Measurements from ENCODE around the gene SEC16B. TPM values are rescaled to one million over a fixed set of nuclear protein-coding genes. Genes with fewer than 3 reads are reported as not detected.

Gene SEC16B
- total RNA-seq, 1 experiment from 2014 or later = 0.07 TPM

- no peaks in the 10 kb centered on the region for H4K20me1 ChIP-seq (ENCODE audit: low read length)
- ATAC-seq (no peak), DNase-seq (no peak)
- H3K4me2 ChIP-seq (ENCODE audit: low read length) = no peak overlapping the region
- no peak overlapping the region for H3K4me3 ChIP-seq (ENCODE audit: low read length)
- BruUV-seq (replicated peaks) = no TSS peak
- H3K27me3 ChIP-seq (ENCODE audit: low read length) = peaks cover 13% of the 10 kb centered on the region
- TF ChIP-seq EZH2 (IDR thresholded peaks at IDR 0.05; ENCODE audit: low read length, unreplicated experiment) (no peak), EZH2phosphoT487 (IDR thresholded peaks at IDR 0.05; ENCODE audit: borderline replicate concordance, low read length) (no peak)
- TF ChIP-seq, protein P1, sequence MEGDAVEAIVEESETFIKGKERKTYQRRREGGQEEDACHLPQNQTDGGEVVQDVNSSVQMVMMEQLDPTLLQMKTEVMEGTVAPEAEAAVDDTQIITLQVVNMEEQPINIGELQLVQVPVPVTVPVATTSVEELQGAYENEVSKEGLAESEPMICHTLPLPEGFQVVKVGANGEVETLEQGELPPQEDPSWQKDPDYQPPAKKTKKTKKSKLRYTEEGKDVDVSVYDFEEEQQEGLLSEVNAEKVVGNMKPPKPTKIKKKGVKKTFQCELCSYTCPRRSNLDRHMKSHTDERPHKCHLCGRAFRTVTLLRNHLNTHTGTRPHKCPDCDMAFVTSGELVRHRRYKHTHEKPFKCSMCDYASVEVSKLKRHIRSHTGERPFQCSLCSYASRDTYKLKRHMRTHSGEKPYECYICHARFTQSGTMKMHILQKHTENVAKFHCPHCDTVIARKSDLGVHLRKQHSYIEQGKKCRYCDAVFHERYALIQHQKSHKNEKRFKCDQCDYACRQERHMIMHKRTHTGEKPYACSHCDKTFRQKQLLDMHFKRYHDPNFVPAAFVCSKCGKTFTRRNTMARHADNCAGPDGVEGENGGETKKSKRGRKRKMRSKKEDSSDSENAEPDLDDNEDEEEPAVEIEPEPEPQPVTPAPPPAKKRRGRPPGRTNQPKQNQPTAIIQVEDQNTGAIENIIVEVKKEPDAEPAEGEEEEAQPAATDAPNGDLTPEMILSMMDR (conservative IDR thresholded peaks at IDR 0.05; ENCODE audit: low read depth, low read length) = no peak
- H3F3A ChIP-seq (ENCODE audit: low read length, unreplicated experiment) = no peaks in the 10 kb centered on the region
- CTCF ChIA-PET = interaction anchor here (0.6 kb wide), 1 partner anchor 102 kb away, joined by 3 read pairs; no protein-coding TSS in a partner anchor
- H3K36me3 ChIP-seq (ENCODE audit: low read depth, low read length) = no peaks in the 10 kb centered on the region
- no peak overlapping the region for H2AFZ ChIP-seq (ENCODE audit: low read length)
- no peaks in the 10 kb centered on the region for H3K9me2 ChIP-seq (replicated peaks; ENCODE audit: low read length)
- no peaks in the 10 kb centered on the region for H3K79me2 ChIP-seq (ENCODE audit: low read length)
- H3K9ac ChIP-seq (ENCODE audit: low read length) = no peak overlapping the region
- intact Hi-C loops (cut with micrococcal nuclease) = no loop called here
- POLR2A ChIA-PET (ENCODE audit: unreplicated experiment) = no interaction called here
- H3K27ac ChIP-seq (ENCODE audit: low read length) = no peak overlapping the region
- H3K9me3 ChIP-seq (ENCODE audit: low read length) = no peaks in the 10 kb centered on the region
- H3K4me1 ChIP-seq (ENCODE audit: insufficient read depth, low read length) = no peaks in the 10 kb centered on the region
Observed at GRCh38 chr1:177909416-177909815, 60.4 kb downstream of the SEC16B start.

- intact Hi-C loops (cut with micrococcal nuclease) = no loop called here
- Histone ChIP-seq H3F3A (ENCODE audit: low read length, unreplicated experiment) (no peaks in the 10 kb centered on the region), H3K4me1 (ENCODE audit: insufficient read depth, low read length) (no peaks in the 10 kb centered on the region), H2AFZ (ENCODE audit: low read length) (no peak overlapping the region), H3K4me2 (ENCODE audit: low read length) (no peak overlapping the region), H3K9me2 (replicated peaks; ENCODE audit: low read length) (no peaks in the 10 kb centered on the region), H3K4me3 (ENCODE audit: low read length) (no peak overlapping the region), H3K27me3 (ENCODE audit: low read length) (peaks cover 19% of the 10 kb centered on the region), H4K20me1 (ENCODE audit: low read length) (no peaks in the 10 kb centered on the region), H3K9me3 (ENCODE audit: low read length) (no peaks in the 10 kb centered on the region), H3K79me2 (ENCODE audit: low read length) (no peaks in the 10 kb centered on the region), H3K9ac (ENCODE audit: low read length) (no peak overlapping the region), H3K36me3 (ENCODE audit: low read depth, low read length) (no peaks in the 10 kb centered on the region), H3K27ac (ENCODE audit: low read length) (no peak overlapping the region)
- CTCF ChIA-PET = no interaction called here
- ATAC-seq (no peak), DNase-seq (no peak)
- no TSS peak for BruUV-seq (replicated peaks)
- POLR2A ChIA-PET (ENCODE audit: unreplicated experiment) = no interaction called here
- TF ChIP-seq, protein P1 (conservative IDR thresholded peaks at IDR 0.05; ENCODE audit: low read depth, low read length) = no peak
- no peak for TF ChIP-seq EZH2phosphoT487 (IDR thresholded peaks at IDR 0.05; ENCODE audit: borderline replicate concordance, low read length)
- TF ChIP-seq EZH2 (IDR thresholded peaks at IDR 0.05; ENCODE audit: low read length, unreplicated experiment) = no peak
Observed at GRCh38 chr1:177907000-177907399, 62.9 kb downstream of the SEC16B start.

DNA sequence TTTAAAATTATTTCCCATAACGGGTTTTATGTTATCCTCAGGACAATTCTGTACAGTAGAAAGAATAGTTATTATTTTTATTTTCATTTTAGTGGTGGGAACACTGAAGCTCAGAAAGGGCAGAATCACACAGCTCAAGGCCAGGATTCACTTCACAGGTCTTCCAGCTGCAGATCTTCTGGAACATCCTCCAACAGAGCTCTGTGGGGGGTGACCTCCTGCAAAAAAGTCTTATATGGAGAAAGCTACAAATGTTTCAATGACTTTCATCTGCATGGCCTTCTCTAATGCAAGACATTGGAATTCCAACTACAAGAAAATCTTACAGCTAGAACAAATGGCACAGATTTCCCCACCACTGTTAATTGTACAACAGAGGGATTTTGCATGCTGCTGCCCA, 64.2 kb downstream of the SEC16B start:
- Histone ChIP-seq H2AFZ (ENCODE audit: low read length) (no peak overlapping the region), H3F3A (ENCODE audit: low read length, unreplicated experiment) (no peaks in the 10 kb centered on the region), H3K4me1 (ENCODE audit: insufficient read depth, low read length) (no peaks in the 10 kb centered on the region), H3K4me3 (ENCODE audit: low read length) (no peak overlapping the region), H3K27me3 (ENCODE audit: low read length) (peaks cover 27% of the 10 kb centered on the region), H3K36me3 (ENCODE audit: low read depth, low read length) (no peaks in the 10 kb centered on the region), H4K20me1 (ENCODE audit: low read length) (no peaks in the 10 kb centered on the region), H3K9ac (ENCODE audit: low read length) (no peak overlapping the region), H3K9me3 (ENCODE audit: low read length) (no peaks in the 10 kb centered on the region), H3K27ac (ENCODE audit: low read length) (no peak overlapping the region), H3K4me2 (ENCODE audit: low read length) (no peak overlapping the region), H3K9me2 (replicated peaks; ENCODE audit: low read length) (no peaks in the 10 kb centered on the region), H3K79me2 (ENCODE audit: low read length) (no peaks in the 10 kb centered on the region)
- TF ChIP-seq, protein P1 (conservative IDR thresholded peaks at IDR 0.05; ENCODE audit: low read depth, low read length) = no peak
- TF ChIP-seq EZH2 (IDR thresholded peaks at IDR 0.05; ENCODE audit: low read length, unreplicated experiment) = no peak
- TF ChIP-seq EZH2phosphoT487 (IDR thresholded peaks at IDR 0.05; ENCODE audit: borderline replicate concordance, low read length) = no peak
- intact Hi-C loops (cut with micrococcal nuclease) = no loop called here
- DNase-seq (no peak), ATAC-seq (no peak)
- BruUV-seq (replicated peaks) = no TSS peak
- ChIA-PET POLR2A (ENCODE audit: unreplicated experiment) (no interaction called here), CTCF (no interaction called here)
